ENCODE results near the gene ZNF391.

Gene ZNF391

GRCh38 chr6:27407153-27407814 lies 18.7 kb downstream of the ZNF391 start:
- Histone ChIP-seq H3K27me3 (ENCODE audit: control insufficient read depth in 3 of 3, insufficient read depth in 3 of 3, low read depth in 1 of 3, low read length in 3 of 3) (no peaks in the 10 kb centered on the region), H3K4me2 (ENCODE audit: insufficient read depth, low read length, poor library complexity, severe bottlenecking) (no peak overlapping the region), H2BK5ac (ENCODE audit: low read length) (no peak overlapping the region), H3K4ac (ENCODE audit: low read length) (no peak overlapping the region), H2AFZ (ENCODE audit: low read length) (no peak overlapping the region), H3K23ac (ENCODE audit: low read depth, low read length, poor library complexity) (peak overlapping the region; percentile 17), H3K9me3 (replicated peaks in 1 of 2; ENCODE audit: control insufficient read depth in 2 of 2, insufficient read depth in 1 of 2, low read depth in 1 of 2, low read length in 2 of 2) (peaks cover 10 to 11% of the 10 kb centered on the region in 2 donors), H3K4me3 (ENCODE audit: low read length in 2 of 2) (no peak overlapping the region), H2AK5ac (ENCODE audit: low read depth, low read length) (peak overlapping the region; percentile 65), H2BK15ac (ENCODE audit: low read length) (no peak overlapping the region), H3K79me1 (ENCODE audit: low read depth, low read length) (no peaks in the 10 kb centered on the region), H4K8ac (ENCODE audit: low read depth, low read length) (no peak overlapping the region), H4K91ac (ENCODE audit: low read depth, low read length, poor library complexity) (no peak overlapping the region), H3K14ac (ENCODE audit: low read length) (no peak overlapping the region), H3K27ac (replicated peaks; ENCODE audit: low read length) (no peak overlapping the region), H3K36me3 (replicated peaks in 1 of 2; ENCODE audit: control insufficient read depth in 2 of 2, insufficient read depth in 2 of 2, low read length in 2 of 2) (no peaks in the 10 kb centered on the region), H2BK120ac (ENCODE audit: low read depth, low read length) (no peak overlapping the region), H3K4me1 (ENCODE audit: control insufficient read depth in 2 of 2, insufficient read depth in 1 of 2, low read depth in 1 of 2, low read length in 2 of 2) (no peaks in the 10 kb centered on the region), H3K9ac (ENCODE audit: low read depth, low read length, poor library complexity) (no peak overlapping the region), H2BK12ac (ENCODE audit: low read length) (no peak overlapping the region), H3K18ac (ENCODE audit: low read length) (no peak overlapping the region)
- WGBS, 2 donors (ENCODE audit: extremely low coverage in 2 of 2, insufficient read length in 2 of 2, insufficient replicate concordance in 1 of 2): no CpG with 5 or more reads among the region's 8 CpGs
- no peak for DNase-seq (ENCODE audit: low spot score)

DNA sequence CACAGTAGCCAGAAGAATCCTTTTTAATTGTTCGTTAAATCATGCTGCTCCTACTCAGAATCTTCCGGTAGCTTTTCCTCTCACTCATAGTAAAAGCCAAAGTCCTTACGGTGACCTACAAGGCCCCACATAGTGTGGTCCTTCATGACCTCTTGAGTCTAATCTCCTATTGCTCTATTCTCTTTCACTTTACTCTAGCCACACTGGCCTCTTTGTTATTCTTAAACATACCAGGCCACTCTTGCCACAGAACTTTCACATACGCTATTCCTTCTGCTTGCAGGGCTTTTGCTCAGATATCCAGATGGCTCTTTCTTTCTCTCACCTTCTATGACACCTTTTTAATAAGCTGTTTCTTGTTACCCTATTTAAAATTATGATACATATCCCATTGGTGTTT lies 25.7 kb downstream of the ZNF391 start:
- no peak overlapping the region for H3K14ac ChIP-seq (ENCODE audit: low read length)
- no peak overlapping the region for H2BK120ac ChIP-seq (ENCODE audit: low read depth, low read length)
- H3K9me3 ChIP-seq (replicated peaks in 1 of 2; ENCODE audit: control insufficient read depth in 2 of 2, insufficient read depth in 1 of 2, low read depth in 1 of 2, low read length in 2 of 2): peaks cover 4 to 5% of the 10 kb centered on the region in 2 donors
- no peak overlapping the region for H3K4me2 ChIP-seq (ENCODE audit: insufficient read depth, low read length, poor library complexity, severe bottlenecking)
- H3K9ac ChIP-seq (ENCODE audit: low read depth, low read length, poor library complexity): no peak overlapping the region
- H2BK15ac ChIP-seq (ENCODE audit: low read length): no peak overlapping the region
- H3K4me1 ChIP-seq (ENCODE audit: control insufficient read depth in 2 of 2, insufficient read depth in 1 of 2, low read depth in 1 of 2, low read length in 2 of 2): no peaks in the 10 kb centered on the region
- H3K4ac ChIP-seq (ENCODE audit: low read length): no peak overlapping the region
- no peak overlapping the region for H2AFZ ChIP-seq (ENCODE audit: low read length)
- H3K27me3 ChIP-seq (ENCODE audit: control insufficient read depth in 3 of 3, insufficient read depth in 3 of 3, low read depth in 1 of 3, low read length in 3 of 3): no peaks in the 10 kb centered on the region
- no peak overlapping the region for H2BK5ac ChIP-seq (ENCODE audit: low read length)
- H3K27ac ChIP-seq (replicated peaks; ENCODE audit: low read length): no peak overlapping the region
- H2BK12ac ChIP-seq (ENCODE audit: low read length): no peak overlapping the region
- DNase-seq (ENCODE audit: low spot score): no peak
- no peak overlapping the region for H3K18ac ChIP-seq (ENCODE audit: low read length)
- H3K79me1 ChIP-seq (ENCODE audit: low read depth, low read length): no peaks in the 10 kb centered on the region
- no peak overlapping the region for H3K23ac ChIP-seq (ENCODE audit: low read depth, low read length, poor library complexity)
- no peak overlapping the region for H3K4me3 ChIP-seq (ENCODE audit: low read length in 2 of 2)
- H4K8ac ChIP-seq (ENCODE audit: low read depth, low read length): no peak overlapping the region
- H3K36me3 ChIP-seq (replicated peaks in 1 of 2; ENCODE audit: control insufficient read depth in 2 of 2, insufficient read depth in 2 of 2, low read length in 2 of 2): no peaks in the 10 kb centered on the region
- H2AK5ac ChIP-seq (ENCODE audit: low read depth, low read length): no peak overlapping the region
- H4K91ac ChIP-seq (ENCODE audit: low read depth, low read length, poor library complexity): no peak overlapping the region
- WGBS, 2 donors (ENCODE audit: extremely low coverage in 2 of 2, insufficient read length in 2 of 2, insufficient replicate concordance in 1 of 2): no CpG with 5 or more reads among the region's 4 CpGs

DNA sequence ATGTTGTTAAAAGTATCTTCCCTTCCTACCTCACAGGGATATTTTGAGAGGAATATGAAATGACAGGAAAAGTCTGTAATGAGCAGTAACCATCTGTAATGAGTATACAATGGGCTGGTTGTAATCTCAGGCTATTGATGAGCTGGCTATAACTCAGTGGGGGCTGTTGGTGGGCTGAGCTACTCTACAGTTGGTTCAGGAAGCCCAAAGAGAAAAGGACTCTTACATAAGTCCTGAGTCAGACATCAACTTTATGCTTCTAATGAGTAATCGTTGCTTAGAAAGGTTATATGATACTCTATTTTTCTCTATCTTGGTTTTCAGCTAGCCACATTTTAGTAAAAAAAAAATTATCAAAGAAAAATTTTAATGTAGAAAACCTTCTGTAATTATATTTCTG lies 26.4 kb downstream of the ZNF391 start:
- no peak overlapping the region for H4K91ac ChIP-seq (ENCODE audit: low read depth, low read length, poor library complexity)
- no peak overlapping the region for H2BK120ac ChIP-seq (ENCODE audit: low read depth, low read length)
- H3K36me3 ChIP-seq (replicated peaks in 1 of 2; ENCODE audit: control insufficient read depth in 2 of 2, insufficient read depth in 2 of 2, low read length in 2 of 2): no peaks in the 10 kb centered on the region
- H3K79me1 ChIP-seq (ENCODE audit: low read depth, low read length): no peaks in the 10 kb centered on the region
- no peaks in the 10 kb centered on the region for H3K27me3 ChIP-seq (ENCODE audit: control insufficient read depth in 3 of 3, insufficient read depth in 3 of 3, low read depth in 1 of 3, low read length in 3 of 3)
- H3K9ac ChIP-seq (ENCODE audit: low read depth, low read length, poor library complexity): no peak overlapping the region
- H3K14ac ChIP-seq (ENCODE audit: low read length): no peak overlapping the region
- WGBS, 2 donors (ENCODE audit: extremely low coverage in 2 of 2, insufficient read length in 2 of 2, insufficient replicate concordance in 1 of 2): no CpG with 5 or more reads among the region's 1 CpG
- H3K4me3 ChIP-seq (ENCODE audit: low read length in 2 of 2): no peak overlapping the region
- DNase-seq (ENCODE audit: low spot score): no peak
- no peak overlapping the region for H3K27ac ChIP-seq (replicated peaks; ENCODE audit: low read length)
- no peak overlapping the region for H2AK5ac ChIP-seq (ENCODE audit: low read depth, low read length)
- no peaks in the 10 kb centered on the region for H3K4me1 ChIP-seq (ENCODE audit: control insufficient read depth in 2 of 2, insufficient read depth in 1 of 2, low read depth in 1 of 2, low read length in 2 of 2)
- peaks cover 4 to 5% of the 10 kb centered on the region in 2 donors for H3K9me3 ChIP-seq (replicated peaks in 1 of 2; ENCODE audit: control insufficient read depth in 2 of 2, insufficient read depth in 1 of 2, low read depth in 1 of 2, low read length in 2 of 2)
- H3K23ac ChIP-seq (ENCODE audit: low read depth, low read length, poor library complexity): no peak overlapping the region
- H3K18ac ChIP-seq (ENCODE audit: low read length): no peak overlapping the region
- H3K4me2 ChIP-seq (ENCODE audit: insufficient read depth, low read length, poor library complexity, severe bottlenecking): no peak overlapping the region
- H2AFZ ChIP-seq (ENCODE audit: low read length): no peak overlapping the region
- no peak overlapping the region for H2BK5ac ChIP-seq (ENCODE audit: low read length)
- no peak overlapping the region for H2BK15ac ChIP-seq (ENCODE audit: low read length)
- H3K4ac ChIP-seq (ENCODE audit: low read length): no peak overlapping the region
- no peak overlapping the region for H4K8ac ChIP-seq (ENCODE audit: low read depth, low read length)
- no peak overlapping the region for H2BK12ac ChIP-seq (ENCODE audit: low read length)

DNA sequence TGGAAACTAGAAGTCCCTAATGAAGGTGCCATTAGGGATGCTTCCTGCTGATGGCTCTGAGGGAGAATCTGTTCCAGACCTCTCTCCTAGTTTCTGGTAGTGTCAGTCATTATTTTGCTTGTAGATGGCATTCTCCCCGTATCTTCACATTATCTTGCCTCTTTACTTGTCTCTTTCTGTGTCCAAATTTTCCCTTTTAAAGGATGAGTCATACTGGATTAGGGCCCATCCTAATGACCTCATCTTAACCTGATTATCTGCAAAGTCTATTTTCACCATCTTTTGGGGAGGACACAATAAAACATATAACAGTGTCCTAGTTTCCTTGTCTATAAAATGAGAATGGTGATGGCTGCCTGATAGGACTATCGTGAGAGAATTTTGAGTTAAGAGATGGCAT lies 27.3 kb downstream of the ZNF391 start:
- Histone ChIP-seq H2AFZ (ENCODE audit: low read length) (no peak overlapping the region), H3K27ac (replicated peaks; ENCODE audit: low read length) (no peak overlapping the region), H2BK15ac (ENCODE audit: low read length) (no peak overlapping the region), H2BK120ac (ENCODE audit: low read depth, low read length) (no peak overlapping the region), H3K4me3 (ENCODE audit: low read length in 2 of 2) (no peak overlapping the region), H4K91ac (ENCODE audit: low read depth, low read length, poor library complexity) (no peak overlapping the region), H3K18ac (ENCODE audit: low read length) (no peak overlapping the region), H3K23ac (ENCODE audit: low read depth, low read length, poor library complexity) (no peak overlapping the region), H4K8ac (ENCODE audit: low read depth, low read length) (no peak overlapping the region), H3K9me3 (replicated peaks in 1 of 2; ENCODE audit: control insufficient read depth in 2 of 2, insufficient read depth in 1 of 2, low read depth in 1 of 2, low read length in 2 of 2) (peaks cover 4 to 5% of the 10 kb centered on the region in 2 donors), H3K14ac (ENCODE audit: low read length) (no peak overlapping the region), H3K36me3 (replicated peaks in 1 of 2; ENCODE audit: control insufficient read depth in 2 of 2, insufficient read depth in 2 of 2, low read length in 2 of 2) (no peaks in the 10 kb centered on the region), H2AK5ac (ENCODE audit: low read depth, low read length) (no peak overlapping the region), H2BK12ac (ENCODE audit: low read length) (no peak overlapping the region), H3K4me1 (ENCODE audit: control insufficient read depth in 2 of 2, insufficient read depth in 1 of 2, low read depth in 1 of 2, low read length in 2 of 2) (no peaks in the 10 kb centered on the region), H3K79me1 (ENCODE audit: low read depth, low read length) (no peaks in the 10 kb centered on the region), H3K4ac (ENCODE audit: low read length) (no peak overlapping the region), H3K4me2 (ENCODE audit: insufficient read depth, low read length, poor library complexity, severe bottlenecking) (no peak overlapping the region), H3K9ac (ENCODE audit: low read depth, low read length, poor library complexity) (no peak overlapping the region), H3K27me3 (ENCODE audit: control insufficient read depth in 3 of 3, insufficient read depth in 3 of 3, low read depth in 1 of 3, low read length in 3 of 3) (no peaks in the 10 kb centered on the region), H2BK5ac (ENCODE audit: low read length) (no peak overlapping the region)
- no CpG with 5 or more reads among the region's 2 CpGs for WGBS, 2 donors (ENCODE audit: extremely low coverage in 2 of 2, insufficient read length in 2 of 2, insufficient replicate concordance in 1 of 2)
- no peak for DNase-seq (ENCODE audit: low spot score)

Data from neuronal stem cell (in vitro differentiated cells).